Mesenchymal stem cell (in vitro differentiated cells and primary cell): ENCODE measurements around the gene WAC.
"Not testable (repeated sequence)": the region's sequence is repeated elsewhere in the genome, so short reads cannot be mapped to it uniquely, and the experiment has no call there.

ENCODE experiments used
- DNase-seq: peaks from one replicate; pipeline ENCODE4 v3.0.0-alpha.2; 2013
- H2AFZ ChIP-seq: one replicate; pipeline ENCODE4 v1.6.1; 2013; ENCODE audit warnings: low read depth, mild to moderate bottlenecking, control low read depth, inconsistent platforms, low read length, moderate library complexity
- H2AK5ac ChIP-seq: 2 replicates; pipeline ENCODE4 v1.6.1; 2013; ENCODE audit warnings: low read length, moderate library complexity, mild to moderate bottlenecking, inconsistent platforms; ENCODE audit not compliant: severe bottlenecking
- H2BK120ac ChIP-seq: one replicate; pipeline ENCODE4 v1.6.1; 2013; ENCODE audit warnings: low read depth, mild to moderate bottlenecking, inconsistent platforms, low read length, moderate library complexity
- H2BK12ac ChIP-seq, 2 experiments: one replicate each; pipeline ENCODE4 v1.6.1; 2013; ENCODE audit warnings: inconsistent platforms in 2 of 2, low read length in 2 of 2, mild to moderate bottlenecking in 2 of 2, moderate library complexity in 2 of 2, control low read depth in 1 of 2
- H2BK15ac ChIP-seq: one replicate; pipeline ENCODE4 v1.6.1; 2013; ENCODE audit warnings: mild to moderate bottlenecking, low read depth, inconsistent platforms; ENCODE audit not compliant: poor library complexity, severe bottlenecking
- H2BK5ac ChIP-seq: 2 replicates; pipeline ENCODE4 v1.6.1; 2013; ENCODE audit warnings: low read depth, mild to moderate bottlenecking, low read length, control low read depth, inconsistent platforms; ENCODE audit not compliant: poor library complexity, severe bottlenecking
- H3K14ac ChIP-seq, 2 experiments: one replicate each; pipeline ENCODE4 v1.6.1; 2013; ENCODE audit warnings: inconsistent platforms in 2 of 2, low read length in 2 of 2, control low read depth in 1 of 2, mild to moderate bottlenecking in 1 of 2, moderate library complexity in 1 of 2
- H3K18ac ChIP-seq, 2 experiments: one replicate each; pipeline ENCODE4 v1.6.1; 2013; ENCODE audit warnings: inconsistent platforms in 2 of 2, low read length in 2 of 2, control low read depth in 1 of 2, low read depth in 1 of 2, mild to moderate bottlenecking in 1 of 2
- H3K23ac ChIP-seq, 2 experiments: one replicate each; pipeline ENCODE4 v1.6.1; 2013; ENCODE audit warnings: inconsistent platforms in 2 of 2, low read length in 2 of 2, mild to moderate bottlenecking in 2 of 2, moderate library complexity in 2 of 2, control low read depth in 1 of 2
- H3K27ac ChIP-seq: 2 replicates; pipeline ENCODE4 v1.5.1; 2013; ENCODE audit warnings: mild to moderate bottlenecking, moderate library complexity, low read length, control low read depth, inconsistent platforms; ENCODE audit not compliant: poor library complexity, severe bottlenecking
- H3K27me3 ChIP-seq, 2 experiments: 2 replicates each; pipeline versions ENCODE4 v1.6.1 to v1.7.0; 2013; ENCODE audit warnings: low read length in 2 of 2, mild to moderate bottlenecking in 2 of 2, moderate library complexity in 2 of 2, control low read depth in 1 of 2, inconsistent platforms in 1 of 2; ENCODE audit not compliant: control insufficient read depth in 1 of 2, insufficient read depth in 1 of 2
- H3K36me3 ChIP-seq, 2 experiments: 2 replicates each; pipeline versions ENCODE4 v1.6.1 to v1.7.0; 2013; ENCODE audit warnings: low read length in 2 of 2, control low read depth in 1 of 2, inconsistent platforms in 1 of 2, low read depth in 1 of 2, mild to moderate bottlenecking in 1 of 2; ENCODE audit not compliant: insufficient read depth in 2 of 2, control insufficient read depth in 1 of 2
- H3K4ac ChIP-seq, 2 experiments: one replicate each; pipeline ENCODE4 v1.6.1; 2013; ENCODE audit warnings: inconsistent platforms in 2 of 2, low read length in 2 of 2, mild to moderate bottlenecking in 2 of 2, moderate library complexity in 2 of 2, control low read depth in 1 of 2, low read depth in 1 of 2
- H3K4me1 ChIP-seq: 2 replicates; pipeline ENCODE4 v1.6.1; 2013; ENCODE audit warnings: low read depth, low read length, control low read depth; ENCODE audit not compliant: control insufficient read depth, insufficient read depth
- H3K4me2 ChIP-seq: 2 replicates; pipeline ENCODE4 v1.6.1; 2013; ENCODE audit warnings: low read length, mild to moderate bottlenecking, inconsistent platforms; ENCODE audit not compliant: poor library complexity, severe bottlenecking
- H3K4me3 ChIP-seq, 2 experiments: 2 replicates each; pipeline versions ENCODE4 v1.5.1 to v1.7.0; 2013; ENCODE audit warnings: low read length in 2 of 2, mild to moderate bottlenecking in 2 of 2, control low read depth in 1 of 2, low read depth in 1 of 2; ENCODE audit not compliant: insufficient read depth in 1 of 2
- H3K79me1 ChIP-seq: replicated peaks from 2 replicates; pipeline ENCODE4 v1.6.1; 2013; ENCODE audit warnings: mild to moderate bottlenecking, control low read depth, low read length, inconsistent platforms; ENCODE audit not compliant: poor library complexity, severe bottlenecking
- H3K9ac ChIP-seq: 2 replicates; pipeline ENCODE4 v1.7.0; 2013; ENCODE audit warnings: mild to moderate bottlenecking, low read length, moderate library complexity
- H3K9me3 ChIP-seq: 2 replicates; pipeline ENCODE4 v1.7.0; 2013; ENCODE audit warnings: mild to moderate bottlenecking, low read length; ENCODE audit not compliant: control insufficient read depth
- H4K8ac ChIP-seq: one replicate; pipeline ENCODE4 v1.6.1; 2013; ENCODE audit warnings: inconsistent platforms, mild to moderate bottlenecking, low read length, moderate library complexity
- H4K91ac ChIP-seq: one replicate; pipeline ENCODE4 v1.6.1; 2013; ENCODE audit warnings: mild to moderate bottlenecking, low read length, inconsistent platforms
- WGBS: methylation state at CpG from one replicate; pipeline ENCODE4 v1.1.7; 2013; ENCODE audit warnings: mixed read lengths; 5-methylcytosine and 5-hydroxymethylcytosine counted together

The WAC gene

DNA sequence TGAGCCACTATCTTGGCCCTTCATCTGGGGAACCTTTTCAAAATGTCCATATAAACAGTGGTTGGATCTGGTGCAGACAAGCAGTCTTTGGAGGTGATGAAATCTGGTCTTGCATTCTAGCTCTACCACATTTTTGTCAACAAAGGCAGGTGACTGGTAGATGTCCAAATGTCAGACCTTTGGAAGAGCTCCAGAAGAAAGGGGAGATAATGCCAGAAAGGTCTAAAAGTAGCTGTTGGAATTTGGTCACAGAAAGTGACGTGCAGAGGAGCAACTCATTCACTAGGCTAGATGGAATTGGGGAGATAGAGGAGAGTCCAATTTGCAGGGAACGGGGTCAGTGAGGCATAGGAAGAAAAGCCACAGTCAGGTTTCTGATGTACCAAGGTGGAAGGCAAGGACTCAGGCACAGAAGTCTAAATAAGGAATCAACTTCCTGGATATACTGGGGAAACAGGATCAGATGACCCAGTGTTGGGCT lies 36.4 kb upstream of the WAC start:
- Histone ChIP-seq H3K18ac (no peak overlapping the region), H4K8ac (no peak overlapping the region), H3K79me1 (no peaks in the 10 kb centered on the region), H3K9ac (no peak overlapping the region), H3K9me3 (no peaks in the 10 kb centered on the region), H4K91ac (no peak overlapping the region), H3K36me3 (no peaks in the 10 kb centered on the region), H3K23ac (no peak overlapping the region), H3K4ac (no peak overlapping the region), H2AFZ (no peak overlapping the region), H2AK5ac (no peak overlapping the region), H3K14ac (no peak overlapping the region), H3K27ac (no peak overlapping the region), H2BK5ac (no peak overlapping the region), H2BK15ac (no peak overlapping the region), H3K4me2 (no peak overlapping the region), H2BK120ac (no peak overlapping the region), H2BK12ac (no peak overlapping the region), H3K4me1 (no peaks in the 10 kb centered on the region), H3K27me3 (peaks cover 0 to 8% of the 10 kb centered on the region in 2 experiments), H3K4me3 (no peak overlapping the region)
- WGBS, result 82% methylated on average over 2 of the region's 2 CpGs
- no peak for DNase-seq

DNA sequence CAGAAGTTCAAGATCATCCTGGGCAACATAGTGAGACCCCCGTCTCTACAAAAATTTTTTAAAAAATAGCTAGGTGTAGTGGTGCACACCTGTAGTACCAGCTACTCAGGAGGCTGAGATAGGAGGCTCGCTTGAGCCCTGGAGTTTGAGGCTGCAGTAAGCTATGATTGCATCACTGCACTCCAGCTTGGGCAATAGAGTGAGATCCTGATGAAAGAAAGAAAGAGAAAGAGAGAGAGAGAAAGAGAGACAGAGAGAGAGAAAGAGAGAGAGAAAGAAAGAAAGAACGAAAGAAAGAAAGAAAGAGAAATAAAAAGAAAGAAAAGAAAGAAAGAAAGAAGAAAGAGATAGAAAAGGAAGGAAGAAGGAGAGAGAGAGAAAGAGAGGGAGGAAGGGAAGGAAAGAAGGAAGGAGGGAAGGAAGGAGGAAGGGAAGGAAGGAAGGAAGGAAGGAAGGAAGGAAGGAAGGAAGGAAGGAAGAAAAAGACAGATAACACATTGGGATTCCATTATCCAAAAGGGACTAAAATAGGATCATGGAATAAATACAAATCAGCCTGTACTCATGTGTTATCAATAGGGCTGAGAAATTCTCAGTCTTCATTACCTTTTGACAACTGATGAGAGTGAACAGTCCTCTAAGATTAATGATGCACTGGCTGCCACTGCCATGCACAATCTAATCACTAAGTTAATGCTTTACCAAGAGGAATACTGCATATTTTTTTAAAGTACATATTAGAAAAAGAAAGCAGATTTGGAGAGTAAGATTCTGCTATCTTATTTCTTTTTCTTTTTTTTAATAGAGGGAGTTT lies 35.4 kb upstream of the WAC start:
- H3K79me1 ChIP-seq, result no peaks in the 10 kb centered on the region
- no peaks in the 10 kb centered on the region for H3K4me1 ChIP-seq
- no peak overlapping the region for H3K23ac ChIP-seq
- H3K14ac ChIP-seq, result no peak overlapping the region
- no peak overlapping the region for H3K27ac ChIP-seq
- H2BK5ac ChIP-seq, result no peak overlapping the region
- H4K8ac ChIP-seq, result no peak overlapping the region
- H2AK5ac ChIP-seq, result no peak overlapping the region
- no peak overlapping the region for H2BK12ac ChIP-seq
- no peak overlapping the region for H2BK15ac ChIP-seq
- no peak overlapping the region for H2AFZ ChIP-seq
- DNase-seq, result no peak
- H3K4me2 ChIP-seq, result no peak overlapping the region
- H3K18ac ChIP-seq, result no peak overlapping the region
- H3K4me3 ChIP-seq, result no peak overlapping the region
- WGBS, result 95% methylated on average over 3 of the region's 3 CpGs
- H3K36me3 ChIP-seq, result no peaks in the 10 kb centered on the region
- no peak overlapping the region for H3K4ac ChIP-seq
- H2BK120ac ChIP-seq, result no peak overlapping the region
- peaks cover 0 to 8% of the 10 kb centered on the region in 2 experiments for H3K27me3 ChIP-seq
- H3K9ac ChIP-seq, result no peak overlapping the region
- no peaks in the 10 kb centered on the region for H3K9me3 ChIP-seq
- H4K91ac ChIP-seq, result no peak overlapping the region

DNA sequence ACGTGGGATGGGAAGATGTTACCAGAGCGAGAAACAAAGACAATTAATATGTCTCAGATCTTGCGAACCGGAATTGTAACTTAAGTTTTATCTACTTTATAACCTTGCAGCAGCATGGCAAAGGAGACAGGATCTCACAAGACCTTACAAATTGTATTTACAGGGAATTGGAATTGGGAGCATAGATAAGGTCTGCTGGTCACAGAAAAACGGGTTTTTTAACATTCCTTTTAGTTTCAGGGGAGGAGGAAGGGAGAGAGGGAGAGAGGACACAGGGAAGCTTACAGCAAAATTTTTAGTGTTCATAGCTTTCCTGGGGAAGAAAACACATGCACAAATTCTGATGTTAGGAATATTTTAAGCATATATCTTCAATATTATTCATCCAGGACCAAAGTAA lies 32.7 kb upstream of the WAC start:
- H3K79me1 ChIP-seq, H2BK120ac ChIP-seq, H3K9ac ChIP-seq, H2AFZ ChIP-seq, H3K36me3 ChIP-seq, H4K91ac ChIP-seq, H4K8ac ChIP-seq, H3K23ac ChIP-seq, H3K14ac ChIP-seq, H3K27ac ChIP-seq, H2BK5ac ChIP-seq, H3K18ac ChIP-seq, H3K4me1 ChIP-seq, H3K4me2 ChIP-seq, H2BK12ac ChIP-seq, H3K9me3 ChIP-seq, DNase-seq, H3K4ac ChIP-seq, H3K4me3 ChIP-seq, H2AK5ac ChIP-seq, H3K27me3 ChIP-seq, H2BK15ac ChIP-seq: not testable (repeated sequence)
- WGBS, result 70% methylated on average over 5 of the region's 5 CpGs

- no peak overlapping the region for H4K91ac ChIP-seq
- H3K4me3 ChIP-seq, result peak overlapping the region in 1 of 2 experiments; percentile 47
- H3K23ac ChIP-seq, result no peak overlapping the region
- H3K9ac ChIP-seq, result peak overlapping the region; percentile 81
- no peak overlapping the region for H2BK120ac ChIP-seq
- H3K27ac ChIP-seq, result no peak overlapping the region
- no peak for DNase-seq
- H2BK15ac ChIP-seq, result no peak overlapping the region
- no peak overlapping the region for H3K4ac ChIP-seq
- H3K36me3 ChIP-seq, result no peaks in the 10 kb centered on the region
- H3K79me1 ChIP-seq, result no peaks in the 10 kb centered on the region
- no peaks in the 10 kb centered on the region for H3K9me3 ChIP-seq
- no peak overlapping the region for H4K8ac ChIP-seq
- no peak overlapping the region for H3K14ac ChIP-seq
- no peak overlapping the region for H2BK12ac ChIP-seq
- H2BK5ac ChIP-seq, result no peak overlapping the region
- H2AK5ac ChIP-seq, result no peak overlapping the region
- no peak overlapping the region for H2AFZ ChIP-seq
- 89% methylated on average over 3 of the region's 3 CpGs for WGBS
- H3K4me1 ChIP-seq, result no peaks in the 10 kb centered on the region
- H3K18ac ChIP-seq, result no peak overlapping the region
- H3K27me3 ChIP-seq, result peaks cover 0 to 5% of the 10 kb centered on the region in 2 experiments
- no peak overlapping the region for H3K4me2 ChIP-seq
Measured at GRCh38 chr10:28503114-28503513, 29.8 kb upstream of the WAC start.
